Epithelial cell of esophagus (primary cell): ENCODE results near the gene SLC51A.
"Not testable (repeated sequence)": the region's sequence is repeated elsewhere in the genome, so short reads cannot be mapped to it uniquely, and the experiment has no call there.

ENCODE experiments used
- DNase-seq: peaks from one replicate; pipeline ENCODE4 v3.0.0; 2010; ENCODE audit warnings: low read depth
- H3K4me3 ChIP-seq: 2 replicates; pipeline ENCODE4 v1.5.1; 2011; ENCODE audit warnings: mild to moderate bottlenecking, low read length, control low read depth
- CTCF ChIP-seq: IDR thresholded peaks from 2 replicates; pipeline ENCODE4 v1.5.1; 2011; ENCODE audit warnings: low read depth, mild to moderate bottlenecking, low read length, control low read depth, inconsistent platforms; ENCODE audit not compliant: insufficient read depth; ENCODE audit errors: missing control alignments

The SLC51A gene

GRCh38 chr3:196175722-196176121 is 40.6 kb upstream of the SLC51A start:
- no peak for TF ChIP-seq CTCF
- no peak for DNase-seq
- no peak overlapping the region for H3K4me3 ChIP-seq

DNA sequence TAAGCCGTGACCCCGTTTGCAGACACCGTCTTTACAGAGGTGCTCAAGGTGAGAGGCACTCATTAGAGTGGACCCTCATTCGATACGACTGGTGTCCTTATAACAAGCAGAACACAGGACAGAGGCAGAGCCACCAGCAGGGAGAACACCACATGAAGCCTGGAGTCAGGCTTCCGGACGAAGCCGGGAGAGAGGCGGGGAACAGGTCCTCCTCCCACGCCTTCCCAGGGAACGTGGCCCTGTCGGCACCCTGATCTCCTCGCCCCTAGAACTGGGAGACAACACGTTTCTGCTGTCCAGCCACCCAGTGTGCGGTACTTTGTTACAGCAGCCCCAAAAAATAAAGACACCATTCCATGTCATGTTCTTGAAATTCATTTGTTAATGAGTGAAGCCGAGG is 38.8 kb upstream of the SLC51A start:
- no peak overlapping the region for H3K4me3 ChIP-seq
- no peak for DNase-seq
- TF ChIP-seq CTCF, result no peak

GRCh38 chr3:196177967-196178366 is 38.4 kb upstream of the SLC51A start:
- no peak for DNase-seq
- no peak for TF ChIP-seq CTCF
- no peak overlapping the region for H3K4me3 ChIP-seq

GRCh38 chr3:196178993-196179379 is 37.3 kb upstream of the SLC51A start:
- no peak for TF ChIP-seq CTCF
- DNase-seq, result no peak
- H3K4me3 ChIP-seq, result no peak overlapping the region

GRCh38 chr3:196179380-196180308 is 36.7 kb upstream of the SLC51A start:
- H3K4me3 ChIP-seq, result no peak overlapping the region
- peak; percentile 84 for DNase-seq
- TF ChIP-seq CTCF, result no peak

DNA sequence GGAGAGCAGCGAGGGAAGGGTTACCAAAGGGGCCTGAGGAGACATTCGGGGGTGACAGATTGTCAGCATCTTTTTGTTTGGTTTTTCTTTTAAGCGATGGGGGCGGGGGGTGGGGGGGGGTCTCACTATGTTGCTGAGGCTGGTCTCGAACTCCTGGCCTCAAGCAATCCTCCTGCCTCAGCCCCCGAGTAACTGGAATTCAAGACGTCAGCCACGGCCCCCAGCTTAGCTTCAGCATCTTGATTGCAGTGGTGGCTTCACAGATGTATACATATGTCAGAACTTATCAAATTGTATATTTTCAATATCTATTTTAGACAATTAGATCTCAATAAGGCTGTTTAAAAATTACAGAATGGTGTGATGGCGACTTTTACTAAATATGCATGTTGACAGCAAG is 36.0 kb upstream of the SLC51A start:
- no peak for DNase-seq
- no peak overlapping the region for H3K4me3 ChIP-seq
- TF ChIP-seq CTCF, result no peak

DNA sequence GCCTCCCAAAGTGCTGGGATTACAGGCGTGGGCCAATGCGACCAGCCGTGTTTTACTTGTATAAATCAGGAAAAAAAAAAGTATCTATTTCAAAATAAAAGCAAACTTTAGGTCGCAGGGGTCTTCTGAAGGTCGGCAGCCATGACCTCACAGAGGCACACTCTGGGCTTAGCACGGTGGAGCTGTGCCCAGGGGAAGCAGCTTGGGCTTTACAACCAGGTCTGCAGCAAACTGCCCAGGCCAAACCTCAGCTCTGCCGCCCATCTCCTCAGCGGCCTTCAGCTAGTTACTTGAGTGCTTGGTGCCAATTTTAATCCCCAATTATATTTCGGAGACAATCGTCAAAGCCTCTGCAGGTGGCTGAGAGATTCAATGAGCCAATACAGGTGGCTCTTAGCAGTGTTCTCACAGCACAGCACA is 35.2 kb upstream of the SLC51A start:
- no peak overlapping the region for H3K4me3 ChIP-seq
- TF ChIP-seq CTCF, result no peak
- no peak for DNase-seq

DNA sequence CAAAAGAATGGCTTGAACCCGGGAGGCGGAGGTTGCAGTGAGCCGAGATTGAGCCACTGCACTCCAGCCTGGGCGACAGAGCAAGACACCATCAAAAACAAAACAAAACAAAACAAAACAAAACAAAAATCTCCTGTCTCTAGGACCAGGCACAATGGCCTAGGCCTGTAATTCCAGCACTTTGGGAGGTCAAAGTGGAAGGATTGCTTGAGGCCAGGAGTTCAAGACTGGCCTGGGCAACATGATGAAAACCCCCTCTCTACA is 32.2 kb upstream of the SLC51A start:
- not testable (repeated sequence) for H3K4me3 ChIP-seq, DNase-seq
